Spleen (tissue), 11 donors: ENCODE measurements around the gene GALNT12. TPM values are rescaled to one million over a fixed set of nuclear protein-coding genes. Genes with fewer than 3 reads are reported as not detected.

Experiments used
- DNase-seq: peaks from one replicate; pipeline ENCODE4 v3.0.0-alpha.2; 2020
- H3K27ac ChIP-seq, 8 donors: fragments of 200-600 bp; sonication (generic) in 7 of 8; 1 replicate in 4 of 8; 2 replicates in 4 of 8; pipeline versions ENCODE4 v1.5.0 to v1.8.0; 2016 to 2021; ENCODE audit warnings: inconsistent platforms in 4 of 8, mild to moderate bottlenecking in 4 of 8, moderate library complexity in 1 of 8
- H3K27me3 ChIP-seq, 7 donors: fragments of 200-600 bp; sonication (generic) in 6 of 7; replicated peaks in 1 of 7; 1 replicate in 4 of 7; 2 replicates in 3 of 7; pipeline versions ENCODE4 v1.5.0 to v1.8.0; 2016 to 2021; ENCODE audit warnings: inconsistent platforms in 3 of 7, mild to moderate bottlenecking in 1 of 7
- H3K36me3 ChIP-seq, 6 donors: fragments of 200-600 bp; sonication (generic) in 5 of 6; 1 replicate in 4 of 6; 2 replicates in 2 of 6; pipeline versions ENCODE4 v1.5.0 to v1.8.0; 2016 to 2021; ENCODE audit warnings: inconsistent platforms in 2 of 6
- H3K4me1 ChIP-seq, 6 donors: fragments of 200-600 bp; sonication (generic) in 5 of 6; 1 replicate in 3 of 6; 2 replicates in 3 of 6; pipeline versions ENCODE4 v1.5.0 to v1.8.0; 2016 to 2021; ENCODE audit warnings: inconsistent platforms in 3 of 6
- H3K4me3 ChIP-seq, 8 donors: fragments of 200-600 bp; sonication (generic) in 7 of 8; 1 replicate in 4 of 8; 2 replicates in 4 of 8; pipeline versions ENCODE4 v1.5.0 to v1.8.0; 2016 to 2021; ENCODE audit warnings: inconsistent platforms in 4 of 8, mild to moderate bottlenecking in 4 of 8, moderate library complexity in 2 of 8
- H3K9me3 ChIP-seq, 8 donors: fragments of 200-600 bp; sonication (generic) in 7 of 8; 1 replicate in 4 of 8; 2 replicates in 4 of 8; pipeline versions ENCODE4 v1.5.0 to v1.8.0; 2016 to 2021; ENCODE audit warnings: inconsistent platforms in 4 of 8
- POLR2A ChIP-seq, 3 donors: fragments of 450-650 bp; IDR thresholded peaks; one replicate each; pipeline ENCODE4 v1.5.1; 2017; ENCODE audit warnings: antibody characterized with exemption in 3 of 3, mild to moderate bottlenecking in 1 of 3
- POLR2AphosphoS5 ChIP-seq, 3 donors: sonication (generic); formaldehyde crosslinking; IDR thresholded peaks; one replicate each; pipeline ENCODE4 v1.5.1; 2017; ENCODE audit warnings: antibody characterized with exemption in 3 of 3
- WGBS, 5 donors: extraction: QIAGEN DNeasy Blood & Tissue Kit in 3 of 5; methylation state at CpG; one replicate each; pipeline versions ENCODE4 v1.1.5 to v1.1.7; 2013 to 2018; 5-methylcytosine and 5-hydroxymethylcytosine counted together
- intact Hi-C: fragments of 100-400 bp; cut with DNase I; formaldehyde crosslinking; loops from one replicate; pipeline ENCODE4 v1.15.0; 2023; ENCODE audit warnings: low total_unique reads
- polyA plus RNA-seq, 3 donors: library from polyadenylated mRNA; stranded (reverse); fragments of 200-250 nt; gene quantifications; one replicate each; pipeline ENCODE4 v1.2.1, GENCODE V29; 2013
- total RNA-seq, 7 donors: library from RNA; depleted of rRNA in 3 of 7; stranded (reverse); fragments of >200 nt in 3 of 7; fragmentation: NEBNext Ultra II Directional in 4 of 7; extraction: Animal tissue kit (Norgen Biotek cat#: 25700) in 4 of 7; gene quantifications; one replicate each; pipeline versions ENCODE4 v1.1.0 to v1.2.1, GENCODE V29; 2016 to 2021
- TF ChIP-seq, protein P1 (sequence below), 11 experiments: fragments of 200-600 bp in 7 of 11; fragments of 450-650 bp in 4 of 11; sonication (generic) in 4 of 11; IDR thresholded peaks in 8 of 11; conservative IDR thresholded peaks in 3 of 11; 1 replicate in 7 of 11; 2 replicates in 4 of 11; pipeline versions ENCODE4 v1.4.0 to v1.8.0; 2016 to 2021; ENCODE audit warnings: antibody characterized with exemption in 11 of 11, inconsistent platforms in 4 of 11, mild to moderate bottlenecking in 1 of 11
- donor health status: healthy with polysubstance abuse.
- donor health status: DM: no; HTN: no; CAD: no; lungs with moderate emphysema.
- donor health status: DM: no; HTN: no; CAD: no.
- donor health status: Bipolar disorder and iron deficiency.
- donor health status: healthy.
- donor health status: DM: no; HTN: no; CAD: no.
- donor health status: DM: yes; HTN: yes; CAD: no.

Gene GALNT12
- total and polyA plus RNA-seq, 10 donors: 1.2 to 3.2 (median 2.5) TPM

DNA sequence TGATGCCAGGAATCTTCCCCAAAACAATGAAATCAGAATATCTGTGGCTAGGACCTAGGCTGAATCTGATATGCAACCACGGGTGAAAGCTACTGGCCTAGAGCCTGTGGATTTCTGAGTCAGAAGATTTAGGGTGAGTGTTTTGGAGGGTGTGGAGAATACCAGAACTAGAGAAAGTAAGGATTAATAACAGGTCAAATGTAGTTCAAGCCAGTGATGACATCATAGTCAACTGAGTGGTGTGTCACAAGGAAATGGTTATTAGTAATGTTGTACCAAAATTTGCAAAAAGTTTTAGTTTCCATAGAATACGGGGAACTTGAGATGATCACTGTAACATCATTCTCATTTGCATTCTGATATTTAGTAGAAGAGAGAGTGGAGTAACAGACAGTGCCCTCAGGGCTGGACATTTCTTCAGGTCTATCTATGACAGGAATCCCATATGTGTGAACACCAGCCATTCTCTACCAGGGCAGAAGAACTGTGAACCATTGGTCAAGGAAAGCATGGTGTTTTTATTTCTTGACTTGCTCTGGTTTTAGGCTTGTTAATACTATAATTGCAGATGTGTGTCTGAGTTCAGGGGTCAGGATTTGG is 3.7 kb downstream of the GALNT12 start:
- no peak for DNase-seq
- 61 to 78% (median 70%) methylated on average over 2 of the region's 2 CpGs for WGBS, 5 donors
- Histone ChIP-seq H3K4me3 (no peak overlapping the region), H3K36me3 (no peaks in the 10 kb centered on the region), H3K4me1 (peaks cover 8 to 27% (median 16%) of the 10 kb centered on the region in 6 donors), H3K9me3 (no peaks in the 10 kb centered on the region), H3K27ac (no peak overlapping the region), H3K27me3 (peaks cover 0 to 40% (median 13%) of the 10 kb centered on the region in 7 donors)
- intact Hi-C loops: no loop called here
- TF ChIP-seq POLR2AphosphoS5 (IDR thresholded peaks at IDR 0.05): no peak
- no peak for TF ChIP-seq POLR2A (IDR thresholded peaks at IDR 0.05)
- TF ChIP-seq, protein P1, sequence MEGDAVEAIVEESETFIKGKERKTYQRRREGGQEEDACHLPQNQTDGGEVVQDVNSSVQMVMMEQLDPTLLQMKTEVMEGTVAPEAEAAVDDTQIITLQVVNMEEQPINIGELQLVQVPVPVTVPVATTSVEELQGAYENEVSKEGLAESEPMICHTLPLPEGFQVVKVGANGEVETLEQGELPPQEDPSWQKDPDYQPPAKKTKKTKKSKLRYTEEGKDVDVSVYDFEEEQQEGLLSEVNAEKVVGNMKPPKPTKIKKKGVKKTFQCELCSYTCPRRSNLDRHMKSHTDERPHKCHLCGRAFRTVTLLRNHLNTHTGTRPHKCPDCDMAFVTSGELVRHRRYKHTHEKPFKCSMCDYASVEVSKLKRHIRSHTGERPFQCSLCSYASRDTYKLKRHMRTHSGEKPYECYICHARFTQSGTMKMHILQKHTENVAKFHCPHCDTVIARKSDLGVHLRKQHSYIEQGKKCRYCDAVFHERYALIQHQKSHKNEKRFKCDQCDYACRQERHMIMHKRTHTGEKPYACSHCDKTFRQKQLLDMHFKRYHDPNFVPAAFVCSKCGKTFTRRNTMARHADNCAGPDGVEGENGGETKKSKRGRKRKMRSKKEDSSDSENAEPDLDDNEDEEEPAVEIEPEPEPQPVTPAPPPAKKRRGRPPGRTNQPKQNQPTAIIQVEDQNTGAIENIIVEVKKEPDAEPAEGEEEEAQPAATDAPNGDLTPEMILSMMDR (IDR thresholded peaks at IDR 0.05 in 8 of 11, conservative IDR thresholded peaks at IDR 0.05 in 3 of 11): no peak

DNA sequence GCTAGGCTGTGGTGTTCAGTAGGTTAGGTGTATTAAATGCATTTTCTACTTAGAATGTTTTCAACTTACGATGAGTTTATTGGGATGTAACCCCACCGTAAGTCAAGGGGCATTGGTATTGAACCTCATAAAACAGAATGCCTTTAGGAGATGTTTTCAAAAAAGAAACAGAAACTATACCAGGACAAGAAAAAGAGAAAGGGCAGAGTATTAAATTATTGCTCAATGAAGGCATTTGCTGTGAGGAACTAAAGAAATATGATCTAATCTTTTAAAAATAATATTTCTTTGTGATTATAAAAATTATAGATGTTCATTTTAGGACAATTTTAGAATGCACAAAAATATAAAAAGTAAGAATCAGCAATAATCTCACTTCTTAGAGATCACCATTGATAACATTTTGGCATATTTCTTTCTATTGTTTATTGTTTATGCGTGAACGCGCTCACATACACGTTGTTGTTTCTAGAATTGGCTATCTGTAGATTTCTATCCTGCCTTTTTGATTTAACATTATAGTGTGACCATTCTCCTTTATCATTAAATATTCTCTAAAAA is 8.0 kb downstream of the GALNT12 start:
- no peak for DNase-seq
- no peak overlapping the region for H3K4me3 ChIP-seq
- intact Hi-C loops: no loop called here
- TF ChIP-seq POLR2A (IDR thresholded peaks at IDR 0.05) (no peak), POLR2AphosphoS5 (IDR thresholded peaks at IDR 0.05) (no peak)
- TF ChIP-seq, protein P1 (IDR thresholded peaks at IDR 0.05 in 8 of 11, conservative IDR thresholded peaks at IDR 0.05 in 3 of 11): no peak
- peaks cover 0 to 2% (median 0%) of the 10 kb centered on the region in 7 donors for H3K27me3 ChIP-seq
- no peaks in the 10 kb centered on the region for H3K4me1 ChIP-seq
- H3K27ac ChIP-seq: no peak overlapping the region
- H3K9me3 ChIP-seq: peaks cover 0 to 11% (median 0%) of the 10 kb centered on the region in 8 donors
- no peaks in the 10 kb centered on the region for H3K36me3 ChIP-seq
- WGBS, 5 donors: 93 to 96% (median 94%) methylated on average over 6 of the region's 6 CpGs

GRCh38 chr9:98818764-98819163 is 11.3 kb downstream of the GALNT12 start:
- TF ChIP-seq POLR2AphosphoS5 (IDR thresholded peaks at IDR 0.05) (no peak), POLR2A (IDR thresholded peaks at IDR 0.05) (no peak)
- TF ChIP-seq, protein P1 (IDR thresholded peaks at IDR 0.05 in 8 of 11, conservative IDR thresholded peaks at IDR 0.05 in 3 of 11): no peak
- DNase-seq: no peak
- intact Hi-C loops: no loop called here
- WGBS, 5 donors: 82 to 97% (median 90%) methylated on average over 2 of the region's 2 CpGs
- H3K9me3 ChIP-seq: peaks cover 0 to 11% (median 0%) of the 10 kb centered on the region in 8 donors
- no peaks in the 10 kb centered on the region for H3K4me1 ChIP-seq
- no peaks in the 10 kb centered on the region for H3K36me3 ChIP-seq
- no peak overlapping the region for H3K27ac ChIP-seq
- no peaks in the 10 kb centered on the region for H3K27me3 ChIP-seq
- no peak overlapping the region for H3K4me3 ChIP-seq

DNA sequence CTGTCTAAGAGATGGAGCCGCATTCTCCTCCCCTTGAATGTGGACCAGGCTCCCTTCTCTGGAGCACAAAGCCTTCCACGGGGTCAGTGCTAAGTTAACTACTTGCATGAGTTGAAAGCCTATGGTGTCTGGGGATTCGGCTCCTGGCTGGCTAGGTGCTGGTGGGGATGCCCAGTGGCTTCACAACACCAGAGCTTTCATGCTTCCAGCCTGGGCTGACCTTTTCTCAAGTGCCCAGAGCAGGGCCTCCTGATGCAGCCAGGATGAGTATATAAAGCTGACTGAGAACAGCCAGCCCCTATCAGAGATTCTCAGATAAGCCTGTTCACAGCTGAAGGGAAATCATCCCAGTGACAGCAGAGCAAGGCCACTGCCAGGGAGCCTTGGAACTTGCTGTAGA is 11.8 kb downstream of the GALNT12 start:
- no peaks in the 10 kb centered on the region for H3K27me3 ChIP-seq
- DNase-seq: no peak
- 89 to 96% (median 95%) methylated on average over 2 to 3 of the region's 3 CpGs for WGBS, 5 donors
- no peak overlapping the region for H3K4me3 ChIP-seq
- H3K9me3 ChIP-seq: peaks cover 0 to 11% (median 0%) of the 10 kb centered on the region in 8 donors
- intact Hi-C loops: no loop called here
- H3K27ac ChIP-seq: no peak overlapping the region
- TF ChIP-seq POLR2A (IDR thresholded peaks at IDR 0.05) (no peak), POLR2AphosphoS5 (IDR thresholded peaks at IDR 0.05) (no peak)
- TF ChIP-seq, protein P1 (IDR thresholded peaks at IDR 0.05 in 8 of 11, conservative IDR thresholded peaks at IDR 0.05 in 3 of 11): no peak
- H3K4me1 ChIP-seq: no peaks in the 10 kb centered on the region
- no peaks in the 10 kb centered on the region for H3K36me3 ChIP-seq
